SU-DHL-6 (cell line): ENCODE measurements around the gene MTF1.

Experiments used
- H2AFZ ChIP-seq: fragments of 200-600 bp; sonication (generic); 2 replicates; pipeline ENCODE4 v1.6.1; 2014; ENCODE audit warnings: low read depth, mild to moderate bottlenecking, moderate library complexity, mixed read lengths, antibody characterized with exemption, low read length; ENCODE audit not compliant: severe bottlenecking
- H3F3A ChIP-seq: fragments of 200-600 bp; shearing (Covaris generic); 2 replicates; pipeline ENCODE4 v1.6.0; 2016; ENCODE audit warnings: antibody characterized with exemption, mild to moderate bottlenecking; ENCODE audit not compliant: insufficient read depth
- H3K27ac ChIP-seq: fragments of 200-600 bp; sonication (generic); 2 replicates; pipeline ENCODE4 v1.5.1; 2016; ENCODE audit warnings: low read depth, mild to moderate bottlenecking, low read length, moderate library complexity, mixed read lengths
- H3K27me3 ChIP-seq: fragments of 200-600 bp; sonication (generic), shearing (Covaris generic); 2 replicates; pipeline ENCODE4 v1.6.0; 2014; ENCODE audit warnings: mild to moderate bottlenecking, low read length
- H3K36me3 ChIP-seq: fragments of 200-600 bp; sonication (generic); 2 replicates; pipeline ENCODE4 v1.6.1; 2014; ENCODE audit warnings: mild to moderate bottlenecking, low read length, mixed read lengths
- H3K4me2 ChIP-seq: fragments of 300-600, 200-600 bp; shearing (Covaris generic), sonication (generic); 2 replicates; pipeline ENCODE4 v1.6.0; 2014; ENCODE audit warnings: low read length, low read depth, mild to moderate bottlenecking; ENCODE audit not compliant: poor library complexity, severe bottlenecking
- H3K4me3 ChIP-seq: fragments of 200-600 bp; sonication (generic); 2 replicates; pipeline ENCODE4 v1.5.1; 2014; ENCODE audit warnings: antibody characterized with exemption, low read length, mild to moderate bottlenecking, mixed read lengths; ENCODE audit not compliant: insufficient read depth, poor library complexity, severe bottlenecking
- H3K79me2 ChIP-seq: fragments of 200-600 bp; sonication (generic); 2 replicates; pipeline ENCODE4 v1.6.1; 2014; ENCODE audit warnings: mild to moderate bottlenecking, low read length, moderate library complexity; ENCODE audit not compliant: insufficient read depth
- H3K9ac ChIP-seq: fragments of 200-600 bp; sonication (generic); 2 replicates; pipeline ENCODE4 v1.7.0; 2014; ENCODE audit warnings: mild to moderate bottlenecking, low read length
- H3K9me2 ChIP-seq: fragments of 200-600 bp; sonication (generic); replicated peaks from 2 replicates; pipeline ENCODE4 v1.6.1; 2014; ENCODE audit warnings: low read length; ENCODE audit not compliant: insufficient read depth
- H3K9me3 ChIP-seq: fragments of 200-600 bp; sonication (generic); 2 replicates; pipeline ENCODE4 v1.6.1; 2014; ENCODE audit warnings: low read length, mixed read lengths; ENCODE audit not compliant: insufficient read depth
- H4K20me1 ChIP-seq: fragments of 200-600 bp; sonication (generic); 2 replicates; pipeline ENCODE4 v1.6.1; 2014; ENCODE audit warnings: low read depth, mild to moderate bottlenecking, antibody characterized with exemption, low read length, moderate library complexity, mixed read lengths
- CTCF ChIP-seq: fragments of 200-600 bp; sonication (generic); IDR thresholded peaks from one replicate; pipeline ENCODE4 v1.5.1; 2017; ENCODE audit warnings: antibody characterized with exemption, mild to moderate bottlenecking, low read length, moderate library complexity; ENCODE audit not compliant: insufficient read depth, poor library complexity, severe bottlenecking
- EZH2phosphoT487 ChIP-seq: fragments of 200-600 bp; sonication (generic), shearing (Covaris generic); conservative IDR thresholded peaks from 2 replicates; pipeline ENCODE4 v1.6.1; 2018; ENCODE audit warnings: mild to moderate bottlenecking, antibody characterized with exemption, low read length, moderate library complexity, mixed read lengths

The MTF1 gene

GRCh38 chr1:37845049-37845646, 14.2 kb downstream of the MTF1 start:
- H4K20me1 ChIP-seq, result no peaks in the 10 kb centered on the region
- H3K36me3 ChIP-seq, result no peaks in the 10 kb centered on the region
- no peaks in the 10 kb centered on the region for H3F3A ChIP-seq
- H3K9ac ChIP-seq, result no peak overlapping the region
- no peak overlapping the region for H3K4me2 ChIP-seq
- H3K9me2 ChIP-seq, result no peaks in the 10 kb centered on the region
- H3K9me3 ChIP-seq, result no peaks in the 10 kb centered on the region
- no peak overlapping the region for H3K27ac ChIP-seq
- H3K27me3 ChIP-seq, result no peaks in the 10 kb centered on the region
- TF ChIP-seq EZH2phosphoT487, result no peak
- no peak for TF ChIP-seq CTCF
- no peak overlapping the region for H3K4me3 ChIP-seq
- no peak overlapping the region for H2AFZ ChIP-seq
- H3K79me2 ChIP-seq, result peaks cover 56% of the 10 kb centered on the region

- no peak overlapping the region for H2AFZ ChIP-seq
- H3K27ac ChIP-seq, result no peak overlapping the region
- peaks cover 49% of the 10 kb centered on the region for H3K79me2 ChIP-seq
- no peaks in the 10 kb centered on the region for H3K9me2 ChIP-seq
- H3K4me2 ChIP-seq, result no peak overlapping the region
- no peak overlapping the region for H3K9ac ChIP-seq
- no peaks in the 10 kb centered on the region for H3K36me3 ChIP-seq
- H3K9me3 ChIP-seq, result no peaks in the 10 kb centered on the region
- TF ChIP-seq CTCF (no peak), EZH2phosphoT487 (no peak)
- no peaks in the 10 kb centered on the region for H4K20me1 ChIP-seq
- no peaks in the 10 kb centered on the region for H3K27me3 ChIP-seq
- no peak overlapping the region for H3K4me3 ChIP-seq
- H3F3A ChIP-seq, result no peaks in the 10 kb centered on the region
These were observed 14.9 kb downstream of the MTF1 start for GRCh38 chr1:37844536-37844935.

- Histone ChIP-seq H3K9me3 (no peaks in the 10 kb centered on the region), H3K9me2 (no peaks in the 10 kb centered on the region), H3K36me3 (0 out of 2 replicates have a peak, but pooled peaks cover 2% of the 10 kb centered on the region), H3F3A (no peaks in the 10 kb centered on the region), H3K4me3 (no peak overlapping the region), H3K9ac (no peak overlapping the region), H3K4me2 (no peak overlapping the region), H2AFZ (no peak overlapping the region), H3K27ac (no peak overlapping the region), H3K79me2 (peaks cover 26% of the 10 kb centered on the region), H3K27me3 (no peaks in the 10 kb centered on the region), H4K20me1 (no peaks in the 10 kb centered on the region)
- no peak for TF ChIP-seq EZH2phosphoT487
- no peak for TF ChIP-seq CTCF
These were observed 17.7 kb downstream of the MTF1 start for GRCh38 chr1:37841652-37842051.
